Measurements from ENCODE around the gene PTPN7.

The PTPN7 gene

GRCh38 chr1:202165942-202166843, 5.8 kb upstream of the PTPN7 start:
- H3K4me1 ChIP-seq (ENCODE audit: control insufficient read depth, insufficient read depth, low read length, poor library complexity, severe bottlenecking), result peaks cover 51% of the 10 kb centered on the region
- H3K9me3 ChIP-seq (ENCODE audit: control insufficient read depth, low read length), result no peaks in the 10 kb centered on the region
- no peaks in the 10 kb centered on the region for H3K36me3 ChIP-seq (ENCODE audit: control insufficient read depth, insufficient read depth, low read length)
- H3K4me3 ChIP-seq (ENCODE audit: insufficient read depth, low read depth, low read length, poor library complexity, severe bottlenecking), result no peak overlapping the region
- peak overlapping the region; percentile 51 for H3K27ac ChIP-seq (ENCODE audit: insufficient read depth, low read length, poor library complexity, severe bottlenecking)
- no peak for DNase-seq
- no peaks in the 10 kb centered on the region for H3K27me3 ChIP-seq (replicated peaks; ENCODE audit: control insufficient read depth, insufficient read depth, low read length, poor library complexity, severe bottlenecking)

- Histone ChIP-seq H3K27ac (ENCODE audit: insufficient read depth, low read length, poor library complexity, severe bottlenecking) (peak overlapping the region; percentile 51), H3K9me3 (ENCODE audit: control insufficient read depth, low read length) (no peaks in the 10 kb centered on the region), H3K4me1 (ENCODE audit: control insufficient read depth, insufficient read depth, low read length, poor library complexity, severe bottlenecking) (peaks cover 56% of the 10 kb centered on the region), H3K27me3 (replicated peaks; ENCODE audit: control insufficient read depth, insufficient read depth, low read length, poor library complexity, severe bottlenecking) (no peaks in the 10 kb centered on the region), H3K36me3 (ENCODE audit: control insufficient read depth, insufficient read depth, low read length) (no peaks in the 10 kb centered on the region), H3K4me3 (ENCODE audit: insufficient read depth, low read depth, low read length, poor library complexity, severe bottlenecking) (peak overlapping the region; percentile 42)
- DNase-seq, result peak in 1 of 3 donors; percentile 30
Observed at GRCh38 chr1:202165267-202165941, 5.0 kb upstream of the PTPN7 start.

GRCh38 chr1:202164271-202165037, 4.1 kb upstream of the PTPN7 start:
- no peaks in the 10 kb centered on the region for H3K9me3 ChIP-seq (ENCODE audit: control insufficient read depth, low read length)
- peak overlapping the region; percentile 42 for H3K4me3 ChIP-seq (ENCODE audit: insufficient read depth, low read depth, low read length, poor library complexity, severe bottlenecking)
- H3K4me1 ChIP-seq (ENCODE audit: control insufficient read depth, insufficient read depth, low read length, poor library complexity, severe bottlenecking), result peaks cover 60% of the 10 kb centered on the region
- no peaks in the 10 kb centered on the region for H3K27me3 ChIP-seq (replicated peaks; ENCODE audit: control insufficient read depth, insufficient read depth, low read length, poor library complexity, severe bottlenecking)
- no peaks in the 10 kb centered on the region for H3K36me3 ChIP-seq (ENCODE audit: control insufficient read depth, insufficient read depth, low read length)
- peak overlapping the region; percentile 51 for H3K27ac ChIP-seq (ENCODE audit: insufficient read depth, low read length, poor library complexity, severe bottlenecking)
- peak; percentile 75 to 80 (median 75) for DNase-seq

GRCh38 chr1:202163281-202164270, 3.2 kb upstream of the PTPN7 start:
- Histone ChIP-seq H3K4me3 (ENCODE audit: insufficient read depth, low read depth, low read length, poor library complexity, severe bottlenecking) (peak overlapping the region; percentile 26), H3K27ac (ENCODE audit: insufficient read depth, low read length, poor library complexity, severe bottlenecking) (peak overlapping the region; percentile 88), H3K27me3 (replicated peaks; ENCODE audit: control insufficient read depth, insufficient read depth, low read length, poor library complexity, severe bottlenecking) (no peaks in the 10 kb centered on the region), H3K9me3 (ENCODE audit: control insufficient read depth, low read length) (no peaks in the 10 kb centered on the region), H3K36me3 (ENCODE audit: control insufficient read depth, insufficient read depth, low read length) (no peaks in the 10 kb centered on the region), H3K4me1 (ENCODE audit: control insufficient read depth, insufficient read depth, low read length, poor library complexity, severe bottlenecking) (peaks cover 69% of the 10 kb centered on the region)
- no peak for DNase-seq

GRCh38 chr1:202162418-202163280, 2.2 kb upstream of the PTPN7 start:
- Histone ChIP-seq H3K4me1 (ENCODE audit: control insufficient read depth, insufficient read depth, low read length, poor library complexity, severe bottlenecking) (peaks cover 77% of the 10 kb centered on the region), H3K4me3 (ENCODE audit: insufficient read depth, low read depth, low read length, poor library complexity, severe bottlenecking) (peak overlapping the region; percentile 65), H3K27me3 (replicated peaks; ENCODE audit: control insufficient read depth, insufficient read depth, low read length, poor library complexity, severe bottlenecking) (no peaks in the 10 kb centered on the region), H3K36me3 (ENCODE audit: control insufficient read depth, insufficient read depth, low read length) (peaks cover 2% of the 10 kb centered on the region), H3K27ac (ENCODE audit: insufficient read depth, low read length, poor library complexity, severe bottlenecking) (peak overlapping the region; percentile 88), H3K9me3 (ENCODE audit: control insufficient read depth, low read length) (no peaks in the 10 kb centered on the region)
- peak in 1 of 3 donors; percentile 24 for DNase-seq

- Histone ChIP-seq H3K9me3 (ENCODE audit: control insufficient read depth, low read length) (no peaks in the 10 kb centered on the region), H3K36me3 (ENCODE audit: control insufficient read depth, insufficient read depth, low read length) (peaks cover 6% of the 10 kb centered on the region), H3K27ac (ENCODE audit: insufficient read depth, low read length, poor library complexity, severe bottlenecking) (peak overlapping the region; percentile 88), H3K4me1 (ENCODE audit: control insufficient read depth, insufficient read depth, low read length, poor library complexity, severe bottlenecking) (peaks cover 81% of the 10 kb centered on the region), H3K4me3 (ENCODE audit: insufficient read depth, low read depth, low read length, poor library complexity, severe bottlenecking) (peak overlapping the region; percentile 65), H3K27me3 (replicated peaks; ENCODE audit: control insufficient read depth, insufficient read depth, low read length, poor library complexity, severe bottlenecking) (no peaks in the 10 kb centered on the region)
- DNase-seq, result peak; percentile 34 to 55 (median 42)
Observed at GRCh38 chr1:202162047-202162417, 1.6 kb upstream of the PTPN7 start.

GRCh38 chr1:202161151-202162046, 997 bp upstream of the PTPN7 start:
- H3K4me3 ChIP-seq (ENCODE audit: insufficient read depth, low read depth, low read length, poor library complexity, severe bottlenecking), result peak overlapping the region; percentile 65
- H3K27ac ChIP-seq (ENCODE audit: insufficient read depth, low read length, poor library complexity, severe bottlenecking), result peak overlapping the region; percentile 88
- H3K36me3 ChIP-seq (ENCODE audit: control insufficient read depth, insufficient read depth, low read length), result peaks cover 13% of the 10 kb centered on the region
- no peaks in the 10 kb centered on the region for H3K27me3 ChIP-seq (replicated peaks; ENCODE audit: control insufficient read depth, insufficient read depth, low read length, poor library complexity, severe bottlenecking)
- DNase-seq, result no peak
- no peaks in the 10 kb centered on the region for H3K9me3 ChIP-seq (ENCODE audit: control insufficient read depth, low read length)
- peaks cover 88% of the 10 kb centered on the region for H3K4me1 ChIP-seq (ENCODE audit: control insufficient read depth, insufficient read depth, low read length, poor library complexity, severe bottlenecking)
